Measurements from ENCODE around the gene TEX52.

TEX52 gene

DNA sequence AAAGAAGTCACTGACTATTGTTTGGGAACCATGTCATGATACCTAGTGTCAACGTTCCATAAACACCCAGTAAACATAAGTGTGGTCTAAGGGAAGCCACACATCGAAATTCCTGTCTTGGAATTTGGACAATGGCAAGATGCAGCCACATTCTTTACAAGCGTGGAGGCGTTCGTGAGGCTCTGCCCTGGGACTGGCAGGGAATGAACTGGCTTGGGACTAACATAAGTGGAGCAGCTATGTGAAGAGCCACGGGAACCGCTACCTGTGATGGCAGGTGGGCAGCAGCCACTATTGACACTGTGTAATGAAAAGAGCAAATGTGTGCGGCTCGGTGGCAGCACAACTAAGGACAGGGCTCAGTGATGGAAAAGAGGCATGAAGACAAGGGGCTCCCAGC is 12.1 kb downstream of the TEX52 start:
- DNase-seq (ENCODE audit: low read depth in 2 of 2) = peak in 1 of 2 donors; percentile 11
- no peak for TF ChIP-seq CTCF (IDR thresholded peaks at IDR 0.05; ENCODE audit: low read depth, low read length)

GRCh38 chr12:2842948-2843347 is 13.9 kb downstream of the TEX52 start:
- DNase-seq (ENCODE audit: low read depth in 2 of 2) = no peak
- TF ChIP-seq CTCF (IDR thresholded peaks at IDR 0.05; ENCODE audit: low read depth, low read length) = no peak
- H3K4me3 ChIP-seq (replicated peaks in 1 of 2; ENCODE audit: low read depth in 2 of 2, low read length in 2 of 2) = no peak overlapping the region

More for the DNA sequence above, 12.1 kb downstream of the TEX52 start:
- H3K4me3 ChIP-seq (replicated peaks in 1 of 2; ENCODE audit: low read depth in 2 of 2, low read length in 2 of 2) = no peak overlapping the region

- TF ChIP-seq CTCF (IDR thresholded peaks at IDR 0.05; ENCODE audit: low read depth, low read length) = no peak
- no peak for DNase-seq (ENCODE audit: low read depth in 2 of 2)
- H3K4me3 ChIP-seq (replicated peaks in 1 of 2; ENCODE audit: low read depth in 2 of 2, low read length in 2 of 2) = no peak overlapping the region
Observed at GRCh38 chr12:2841056-2841650, 15.7 kb downstream of the TEX52 start.

DNA sequence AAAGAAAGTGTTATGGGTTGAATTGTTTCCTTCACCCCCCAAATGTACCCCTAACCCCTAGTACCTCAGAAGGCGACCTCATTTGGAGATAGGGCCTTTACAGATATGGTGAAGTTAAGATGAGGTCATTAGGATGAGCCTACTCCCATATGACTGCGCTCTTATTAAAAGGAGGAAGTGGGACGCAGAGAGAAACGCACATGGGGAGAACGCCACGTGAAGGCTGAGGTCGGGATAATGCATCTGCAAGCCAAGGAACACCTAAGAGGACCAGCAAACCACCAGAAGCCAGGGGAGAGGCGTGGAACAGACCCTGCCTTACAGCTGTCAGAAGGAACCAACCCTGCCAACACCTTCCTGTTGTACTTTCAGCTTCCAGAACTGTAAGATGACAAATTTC is 20.3 kb downstream of the TEX52 start:
- no peak overlapping the region for H3K4me3 ChIP-seq (replicated peaks in 1 of 2; ENCODE audit: low read depth in 2 of 2, low read length in 2 of 2)
- no peak for TF ChIP-seq CTCF (IDR thresholded peaks at IDR 0.05; ENCODE audit: low read depth, low read length)
- DNase-seq (ENCODE audit: low read depth in 2 of 2) = no peak

DNA sequence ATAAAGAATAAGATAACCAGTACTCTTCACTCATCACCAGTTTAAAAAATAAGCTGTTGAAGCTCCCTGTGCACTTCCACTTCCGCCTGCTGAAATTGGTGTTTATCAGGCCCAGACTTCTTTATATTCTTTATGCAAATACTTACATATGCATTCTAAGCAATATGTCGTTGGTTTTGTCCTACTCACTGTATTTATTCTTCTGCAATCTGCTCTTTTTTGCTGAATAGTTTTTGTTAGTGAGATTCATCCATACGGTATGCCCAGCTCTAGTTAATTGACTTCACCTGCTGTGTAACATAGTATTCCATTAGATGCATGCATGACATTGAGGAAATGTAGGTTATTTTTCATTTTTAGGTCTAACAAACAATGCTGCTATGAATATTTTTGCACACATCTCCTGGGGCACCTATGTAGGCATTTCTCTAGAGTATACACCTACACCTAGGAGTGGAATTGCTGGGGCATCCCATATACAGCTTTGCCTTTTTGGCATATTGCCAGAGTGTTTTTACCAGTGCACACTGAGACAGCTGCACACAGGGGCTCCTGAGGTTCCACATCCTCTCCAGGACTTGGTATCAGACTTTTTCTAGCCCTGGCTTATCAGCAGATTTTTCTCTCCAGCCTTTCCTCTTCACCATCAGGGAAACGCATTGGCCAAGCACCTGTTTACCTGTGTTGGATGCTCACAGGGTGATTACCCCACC is 21.0 kb downstream of the TEX52 start:
- H3K4me3 ChIP-seq (replicated peaks in 1 of 2; ENCODE audit: low read depth in 2 of 2, low read length in 2 of 2) = no peak overlapping the region
- no peak for DNase-seq (ENCODE audit: low read depth in 2 of 2)
- TF ChIP-seq CTCF (IDR thresholded peaks at IDR 0.05; ENCODE audit: low read depth, low read length) = no peak

GRCh38 chr12:2834581-2835491 is 22.0 kb downstream of the TEX52 start, which contains the start of gene NRIP2:
NRIP2 (minus strand) TSS chr12:2835035; CDS start chr12:2834983, 52 bp downstream.
- TF ChIP-seq CTCF (IDR thresholded peaks at IDR 0.05; ENCODE audit: low read depth, low read length) = peak; percentile 10
- H3K4me3 ChIP-seq (replicated peaks in 1 of 2; ENCODE audit: low read depth in 2 of 2, low read length in 2 of 2) = no peak within 1 kb of the TSS
- peak; percentile 29 to 82 for DNase-seq (ENCODE audit: low read depth in 2 of 2)

Measured in cardiac fibroblast (primary cell).